H1 (cell line): ENCODE data around the gene SRGAP2C.
"Not testable (repeated sequence)": the region's sequence is repeated elsewhere in the genome, so short reads cannot be mapped to it uniquely, and the experiment has no call there.

Experiments
- EP300 ChIP-seq, 2 experiments: IDR thresholded peaks; 1 replicate in 1 of 2; 2 replicates in 1 of 2; pipeline ENCODE4 v1.6.1; 2011 to 2012; ENCODE audit warnings: low read depth in 2 of 2, low read length in 2 of 2, mild to moderate bottlenecking in 2 of 2, borderline replicate concordance in 1 of 2, inconsistent platforms in 1 of 2, moderate library complexity in 1 of 2
- ZNF274 ChIP-seq: IDR thresholded peaks from 2 replicates; pipeline ENCODE4 v1.7.0; 2012; ENCODE audit warnings: low read length, borderline replicate concordance; ENCODE audit errors: extremely low read depth
- TF ChIP-seq, protein P1 (sequence below): IDR thresholded peaks from 2 replicates; pipeline ENCODE4 v1.6.1; 2011; ENCODE audit warnings: low read depth, mild to moderate bottlenecking, low read length; ENCODE audit not compliant: insufficient read depth

DNA sequence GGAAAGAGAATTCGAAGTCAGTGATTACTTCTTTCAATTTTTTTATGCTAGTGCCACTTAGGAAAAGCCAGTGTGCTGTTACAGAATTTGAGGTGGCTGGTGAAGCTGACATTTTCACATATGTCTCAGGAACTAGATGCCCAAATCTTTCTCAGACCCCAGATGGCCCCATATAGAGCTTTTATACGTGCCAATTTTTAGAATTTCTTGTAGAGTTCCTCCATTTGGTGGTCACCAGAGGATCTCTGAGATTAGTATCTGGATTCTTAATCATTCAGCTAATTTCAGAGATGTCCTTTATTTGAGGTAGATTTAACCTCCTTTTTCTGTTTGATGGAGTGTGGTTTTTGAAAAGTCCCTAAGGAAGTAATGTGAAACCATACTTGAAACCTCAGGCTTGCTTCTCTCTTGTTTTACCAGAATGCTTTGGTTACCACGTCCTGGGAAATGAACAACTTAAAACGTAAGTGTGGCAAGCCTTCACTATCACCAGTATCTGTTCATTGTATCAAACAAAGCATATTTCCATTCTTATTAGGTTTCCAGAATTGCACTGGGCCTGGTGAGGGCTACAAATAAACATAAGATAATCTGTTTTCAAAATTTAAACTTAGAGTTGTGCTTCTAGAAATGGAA lies 164.7 kb downstream of the SRGAP2C start:
- not testable (repeated sequence) for TF ChIP-seq ZNF274; EP300 (IDR thresholded peaks at IDR 0.05; ENCODE audit: borderline replicate concordance in 1 of 2, low read depth in 2 of 2, low read length in 2 of 2)
- TF ChIP-seq, protein P1, sequence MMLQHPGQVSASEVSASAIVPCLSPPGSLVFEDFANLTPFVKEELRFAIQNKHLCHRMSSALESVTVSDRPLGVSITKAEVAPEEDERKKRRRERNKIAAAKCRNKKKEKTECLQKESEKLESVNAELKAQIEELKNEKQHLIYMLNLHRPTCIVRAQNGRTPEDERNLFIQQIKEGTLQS, result not testable (repeated sequence)
